ENCODE data around the gene ACTR3.

DNA sequence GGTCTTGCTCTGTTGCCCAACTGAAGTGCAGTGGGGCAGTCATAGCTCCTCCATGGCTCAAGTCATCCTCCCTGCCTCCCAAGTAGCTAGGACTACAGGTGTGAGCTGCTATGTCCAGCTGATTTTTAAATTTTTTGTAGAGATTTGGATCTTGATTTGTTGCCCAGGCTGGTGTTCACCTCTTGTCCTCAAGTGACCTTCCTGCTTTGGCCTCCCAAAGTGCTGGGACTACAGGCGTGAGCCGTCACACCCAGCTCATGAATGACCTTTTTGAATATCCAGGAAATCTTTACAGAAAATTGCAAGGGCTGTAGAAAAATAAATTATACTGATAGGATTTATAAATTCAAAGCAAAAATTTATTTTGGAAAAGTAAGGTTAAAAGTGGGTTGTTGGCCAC, 17.4 kb downstream of the ACTR3 start:
- TF ChIP-seq, protein P1, sequence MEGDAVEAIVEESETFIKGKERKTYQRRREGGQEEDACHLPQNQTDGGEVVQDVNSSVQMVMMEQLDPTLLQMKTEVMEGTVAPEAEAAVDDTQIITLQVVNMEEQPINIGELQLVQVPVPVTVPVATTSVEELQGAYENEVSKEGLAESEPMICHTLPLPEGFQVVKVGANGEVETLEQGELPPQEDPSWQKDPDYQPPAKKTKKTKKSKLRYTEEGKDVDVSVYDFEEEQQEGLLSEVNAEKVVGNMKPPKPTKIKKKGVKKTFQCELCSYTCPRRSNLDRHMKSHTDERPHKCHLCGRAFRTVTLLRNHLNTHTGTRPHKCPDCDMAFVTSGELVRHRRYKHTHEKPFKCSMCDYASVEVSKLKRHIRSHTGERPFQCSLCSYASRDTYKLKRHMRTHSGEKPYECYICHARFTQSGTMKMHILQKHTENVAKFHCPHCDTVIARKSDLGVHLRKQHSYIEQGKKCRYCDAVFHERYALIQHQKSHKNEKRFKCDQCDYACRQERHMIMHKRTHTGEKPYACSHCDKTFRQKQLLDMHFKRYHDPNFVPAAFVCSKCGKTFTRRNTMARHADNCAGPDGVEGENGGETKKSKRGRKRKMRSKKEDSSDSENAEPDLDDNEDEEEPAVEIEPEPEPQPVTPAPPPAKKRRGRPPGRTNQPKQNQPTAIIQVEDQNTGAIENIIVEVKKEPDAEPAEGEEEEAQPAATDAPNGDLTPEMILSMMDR (IDR thresholded peaks at IDR 0.05) = no peak
- TF ChIP-seq, protein P2, sequence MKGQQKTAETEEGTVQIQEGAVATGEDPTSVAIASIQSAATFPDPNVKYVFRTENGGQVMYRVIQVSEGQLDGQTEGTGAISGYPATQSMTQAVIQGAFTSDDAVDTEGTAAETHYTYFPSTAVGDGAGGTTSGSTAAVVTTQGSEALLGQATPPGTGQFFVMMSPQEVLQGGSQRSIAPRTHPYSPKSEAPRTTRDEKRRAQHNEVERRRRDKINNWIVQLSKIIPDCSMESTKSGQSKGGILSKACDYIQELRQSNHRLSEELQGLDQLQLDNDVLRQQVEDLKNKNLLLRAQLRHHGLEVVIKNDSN (CRISPR knock-in tag; IDR thresholded peaks at IDR 0.05) = no peak
- TF ChIP-seq ZNF121 (CRISPR knock-in tag; IDR thresholded peaks at IDR 0.05) (no peak), TEAD1 (CRISPR knock-in tag; IDR thresholded peaks at IDR 0.05) (no peak), FOXP1 (CRISPR knock-in tag; IDR thresholded peaks at IDR 0.05; ENCODE audit: borderline replicate concordance) (no peak), NR1H2 (CRISPR knock-in tag; IDR thresholded peaks at IDR 0.05) (no peak), NFYB (CRISPR knock-in tag; conservative IDR thresholded peaks at IDR 0.05; ENCODE audit: low read depth) (no peak), ZBTB21 (CRISPR knock-in tag; IDR thresholded peaks at IDR 0.05; ENCODE audit: borderline replicate concordance) (no peak)
- TF ChIP-seq, protein P3, sequence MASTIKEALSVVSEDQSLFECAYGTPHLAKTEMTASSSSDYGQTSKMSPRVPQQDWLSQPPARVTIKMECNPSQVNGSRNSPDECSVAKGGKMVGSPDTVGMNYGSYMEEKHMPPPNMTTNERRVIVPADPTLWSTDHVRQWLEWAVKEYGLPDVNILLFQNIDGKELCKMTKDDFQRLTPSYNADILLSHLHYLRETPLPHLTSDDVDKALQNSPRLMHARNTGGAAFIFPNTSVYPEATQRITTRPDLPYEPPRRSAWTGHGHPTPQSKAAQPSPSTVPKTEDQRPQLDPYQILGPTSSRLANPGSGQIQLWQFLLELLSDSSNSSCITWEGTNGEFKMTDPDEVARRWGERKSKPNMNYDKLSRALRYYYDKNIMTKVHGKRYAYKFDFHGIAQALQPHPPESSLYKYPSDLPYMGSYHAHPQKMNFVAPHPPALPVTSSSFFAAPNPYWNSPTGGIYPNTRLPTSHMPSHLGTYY (CRISPR knock-in tag; IDR thresholded peaks at IDR 0.05) = no peak
- TF ChIP-seq, protein P4, sequence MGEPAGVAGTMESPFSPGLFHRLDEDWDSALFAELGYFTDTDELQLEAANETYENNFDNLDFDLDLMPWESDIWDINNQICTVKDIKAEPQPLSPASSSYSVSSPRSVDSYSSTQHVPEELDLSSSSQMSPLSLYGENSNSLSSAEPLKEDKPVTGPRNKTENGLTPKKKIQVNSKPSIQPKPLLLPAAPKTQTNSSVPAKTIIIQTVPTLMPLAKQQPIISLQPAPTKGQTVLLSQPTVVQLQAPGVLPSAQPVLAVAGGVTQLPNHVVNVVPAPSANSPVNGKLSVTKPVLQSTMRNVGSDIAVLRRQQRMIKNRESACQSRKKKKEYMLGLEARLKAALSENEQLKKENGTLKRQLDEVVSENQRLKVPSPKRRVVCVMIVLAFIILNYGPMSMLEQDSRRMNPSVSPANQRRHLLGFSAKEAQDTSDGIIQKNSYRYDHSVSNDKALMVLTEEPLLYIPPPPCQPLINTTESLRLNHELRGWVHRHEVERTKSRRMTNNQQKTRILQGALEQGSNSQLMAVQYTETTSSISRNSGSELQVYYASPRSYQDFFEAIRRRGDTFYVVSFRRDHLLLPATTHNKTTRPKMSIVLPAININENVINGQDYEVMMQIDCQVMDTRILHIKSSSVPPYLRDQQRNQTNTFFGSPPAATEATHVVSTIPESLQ (CRISPR knock-in tag; IDR thresholded peaks at IDR 0.05) = no peak
- TF ChIP-seq, protein P5, sequence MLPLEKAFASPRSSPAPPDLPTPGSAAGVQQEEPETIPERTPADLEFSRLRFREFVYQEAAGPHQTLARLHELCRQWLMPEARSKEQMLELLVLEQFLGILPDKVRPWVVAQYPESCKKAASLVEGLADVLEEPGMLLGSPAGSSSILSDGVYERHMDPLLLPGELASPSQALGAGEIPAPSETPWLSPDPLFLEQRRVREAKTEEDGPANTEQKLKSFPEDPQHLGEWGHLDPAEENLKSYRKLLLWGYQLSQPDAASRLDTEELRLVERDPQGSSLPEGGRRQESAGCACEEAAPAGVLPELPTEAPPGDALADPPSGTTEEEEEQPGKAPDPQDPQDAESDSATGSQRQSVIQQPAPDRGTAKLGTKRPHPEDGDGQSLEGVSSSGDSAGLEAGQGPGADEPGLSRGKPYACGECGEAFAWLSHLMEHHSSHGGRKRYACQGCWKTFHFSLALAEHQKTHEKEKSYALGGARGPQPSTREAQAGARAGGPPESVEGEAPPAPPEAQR (CRISPR knock-in tag; IDR thresholded peaks at IDR 0.05) = no peak
- TF ChIP-seq, protein P6, sequence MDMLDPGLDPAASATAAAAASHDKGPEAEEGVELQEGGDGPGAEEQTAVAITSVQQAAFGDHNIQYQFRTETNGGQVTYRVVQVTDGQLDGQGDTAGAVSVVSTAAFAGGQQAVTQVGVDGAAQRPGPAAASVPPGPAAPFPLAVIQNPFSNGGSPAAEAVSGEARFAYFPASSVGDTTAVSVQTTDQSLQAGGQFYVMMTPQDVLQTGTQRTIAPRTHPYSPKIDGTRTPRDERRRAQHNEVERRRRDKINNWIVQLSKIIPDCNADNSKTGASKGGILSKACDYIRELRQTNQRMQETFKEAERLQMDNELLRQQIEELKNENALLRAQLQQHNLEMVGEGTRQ (CRISPR knock-in tag; IDR thresholded peaks at IDR 0.05) = no peak
- TF ChIP-seq, protein P7, sequence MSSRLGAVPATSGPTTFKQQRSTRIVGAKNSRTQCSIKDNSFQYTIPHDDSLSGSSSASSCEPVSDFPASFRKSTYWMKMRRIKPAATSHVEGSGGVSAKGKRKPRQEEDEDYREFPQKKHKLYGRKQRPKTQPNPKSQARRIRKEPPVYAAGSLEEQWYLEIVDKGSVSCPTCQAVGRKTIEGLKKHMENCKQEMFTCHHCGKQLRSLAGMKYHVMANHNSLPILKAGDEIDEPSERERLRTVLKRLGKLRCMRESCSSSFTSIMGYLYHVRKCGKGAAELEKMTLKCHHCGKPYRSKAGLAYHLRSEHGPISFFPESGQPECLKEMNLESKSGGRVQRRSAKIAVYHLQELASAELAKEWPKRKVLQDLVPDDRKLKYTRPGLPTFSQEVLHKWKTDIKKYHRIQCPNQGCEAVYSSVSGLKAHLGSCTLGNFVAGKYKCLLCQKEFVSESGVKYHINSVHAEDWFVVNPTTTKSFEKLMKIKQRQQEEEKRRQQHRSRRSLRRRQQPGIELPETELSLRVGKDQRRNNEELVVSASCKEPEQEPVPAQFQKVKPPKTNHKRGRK (CRISPR knock-in tag; IDR thresholded peaks at IDR 0.05; ENCODE audit: borderline replicate concordance) = no peak

Data from WTC11 (cell line).